ENCODE measurements around the gene TGM6. TPM values are rescaled to one million over a fixed set of nuclear protein-coding genes. Genes with fewer than 3 reads are reported as not detected.

The TGM6 gene
- total and polyA plus RNA-seq, 2 experiments from 2014 or later = not detected

- Histone ChIP-seq H3K4me1 (ENCODE audit: insufficient read depth) (no peaks in the 10 kb centered on the region), H3K9me2 (replicated peaks; ENCODE audit: insufficient read depth) (no peaks in the 10 kb centered on the region), H3K27me3 (peaks cover 8% of the 10 kb centered on the region), H3K27ac (no peak overlapping the region), H3K4me3 (no peak overlapping the region), H4K20me1 (ENCODE audit: insufficient read depth, poor library complexity, severe bottlenecking) (no peaks in the 10 kb centered on the region), H3K36me3 (replicated peaks; ENCODE audit: insufficient read depth, low read depth) (no peaks in the 10 kb centered on the region), H2AFZ (no peak overlapping the region), H3K9me3 (ENCODE audit: low read depth) (no peaks in the 10 kb centered on the region), H3K79me2 (no peaks in the 10 kb centered on the region), H3K4me2 (no peak overlapping the region)
- DNase-seq (ENCODE audit: low spot score) = no peak
- TF ChIP-seq EZH2phosphoT487 (IDR thresholded peaks at IDR 0.05; ENCODE audit: low read depth, severe bottlenecking, unreplicated experiment) (no peak), EZH2 (IDR thresholded peaks at IDR 0.05; ENCODE audit: borderline replicate concordance) (no peak)
- TF ChIP-seq, protein P1, sequence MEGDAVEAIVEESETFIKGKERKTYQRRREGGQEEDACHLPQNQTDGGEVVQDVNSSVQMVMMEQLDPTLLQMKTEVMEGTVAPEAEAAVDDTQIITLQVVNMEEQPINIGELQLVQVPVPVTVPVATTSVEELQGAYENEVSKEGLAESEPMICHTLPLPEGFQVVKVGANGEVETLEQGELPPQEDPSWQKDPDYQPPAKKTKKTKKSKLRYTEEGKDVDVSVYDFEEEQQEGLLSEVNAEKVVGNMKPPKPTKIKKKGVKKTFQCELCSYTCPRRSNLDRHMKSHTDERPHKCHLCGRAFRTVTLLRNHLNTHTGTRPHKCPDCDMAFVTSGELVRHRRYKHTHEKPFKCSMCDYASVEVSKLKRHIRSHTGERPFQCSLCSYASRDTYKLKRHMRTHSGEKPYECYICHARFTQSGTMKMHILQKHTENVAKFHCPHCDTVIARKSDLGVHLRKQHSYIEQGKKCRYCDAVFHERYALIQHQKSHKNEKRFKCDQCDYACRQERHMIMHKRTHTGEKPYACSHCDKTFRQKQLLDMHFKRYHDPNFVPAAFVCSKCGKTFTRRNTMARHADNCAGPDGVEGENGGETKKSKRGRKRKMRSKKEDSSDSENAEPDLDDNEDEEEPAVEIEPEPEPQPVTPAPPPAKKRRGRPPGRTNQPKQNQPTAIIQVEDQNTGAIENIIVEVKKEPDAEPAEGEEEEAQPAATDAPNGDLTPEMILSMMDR (IDR thresholded peaks at IDR 0.05; ENCODE audit: poor library complexity) = no peak
- 87% methylated on average over 4 of the region's 4 CpGs for WGBS (ENCODE audit: low lambda C conversion rate, missing lambda C conversion rate)
Measured at GRCh38 chr20:2336471-2336870, 44.2 kb upstream of the TGM6 start.

DNA sequence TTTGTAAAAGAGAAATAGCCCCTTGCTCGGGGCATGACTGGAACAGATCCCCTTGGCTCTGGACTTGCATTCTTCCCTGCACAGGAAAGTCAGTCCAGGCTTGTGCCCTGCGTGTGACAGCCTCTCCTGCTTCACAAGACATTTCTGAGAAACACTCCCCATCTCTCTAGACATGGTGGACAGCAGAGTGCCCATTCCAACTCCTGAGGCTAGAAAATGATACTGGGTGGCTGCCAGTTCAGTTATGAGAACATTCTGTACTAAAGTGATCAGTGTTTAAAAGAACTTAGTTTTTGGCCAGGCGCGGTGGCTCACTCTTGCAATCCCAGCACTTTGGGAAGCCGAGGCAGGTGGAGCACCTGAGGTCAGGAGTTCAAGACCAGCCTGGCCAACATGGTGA is 43.6 kb upstream of the TGM6 start:
- DNase-seq (ENCODE audit: low spot score) = no peak
- WGBS (ENCODE audit: low lambda C conversion rate, missing lambda C conversion rate) = 95% methylated on average over 5 of the region's 5 CpGs
- Histone ChIP-seq H3K9me3 (ENCODE audit: low read depth) (no peaks in the 10 kb centered on the region), H3K4me1 (ENCODE audit: insufficient read depth) (no peaks in the 10 kb centered on the region), H3K27me3 (peaks cover 8% of the 10 kb centered on the region), H3K9me2 (replicated peaks; ENCODE audit: insufficient read depth) (no peaks in the 10 kb centered on the region), H3K4me3 (no peak overlapping the region), H3K27ac (no peak overlapping the region), H2AFZ (no peak overlapping the region), H3K36me3 (replicated peaks; ENCODE audit: insufficient read depth, low read depth) (no peaks in the 10 kb centered on the region), H3K79me2 (no peaks in the 10 kb centered on the region), H3K4me2 (no peak overlapping the region), H4K20me1 (ENCODE audit: insufficient read depth, poor library complexity, severe bottlenecking) (no peaks in the 10 kb centered on the region)
- no peak for TF ChIP-seq EZH2phosphoT487 (IDR thresholded peaks at IDR 0.05; ENCODE audit: low read depth, severe bottlenecking, unreplicated experiment)
- TF ChIP-seq, protein P1 (IDR thresholded peaks at IDR 0.05; ENCODE audit: poor library complexity) = no peak
- TF ChIP-seq EZH2 (IDR thresholded peaks at IDR 0.05; ENCODE audit: borderline replicate concordance) = no peak

DNA sequence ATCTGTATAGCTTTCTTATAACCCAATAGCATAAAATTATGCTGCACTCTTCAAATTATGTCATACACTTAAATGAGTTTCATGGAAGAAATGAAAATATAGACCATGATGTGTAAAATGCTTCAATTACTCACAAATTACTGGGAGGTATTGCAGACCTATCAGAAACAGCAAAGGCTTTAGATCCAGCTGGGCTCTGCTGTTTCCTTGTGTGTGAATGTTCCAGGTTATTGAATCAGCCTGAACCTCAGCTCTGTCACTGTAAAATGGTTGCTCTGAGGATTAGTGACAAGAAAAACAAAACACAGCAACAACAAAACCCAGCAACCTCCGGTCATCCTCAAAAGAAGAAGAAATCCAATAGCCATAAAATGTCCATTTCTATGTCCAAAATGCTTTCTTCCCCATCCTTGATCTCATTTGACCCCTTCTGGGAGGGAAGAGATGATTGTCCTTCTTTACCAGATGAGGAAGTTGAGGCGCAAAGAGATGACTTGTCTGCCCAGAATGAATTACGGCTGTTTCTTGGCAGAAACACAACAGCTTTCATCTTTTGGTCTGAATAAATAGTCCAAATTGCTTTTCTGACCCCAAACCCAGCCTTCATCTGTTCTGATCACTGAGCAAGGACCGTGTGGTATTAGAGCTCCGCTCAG is 42.2 kb upstream of the TGM6 start:
- DNase-seq (ENCODE audit: low spot score) = no peak
- Histone ChIP-seq H3K27me3 (peaks cover 2% of the 10 kb centered on the region), H3K4me3 (no peak overlapping the region), H2AFZ (no peak overlapping the region), H3K27ac (no peak overlapping the region), H3K4me2 (no peak overlapping the region), H3K36me3 (replicated peaks; ENCODE audit: insufficient read depth, low read depth) (no peaks in the 10 kb centered on the region), H3K4me1 (ENCODE audit: insufficient read depth) (no peaks in the 10 kb centered on the region), H4K20me1 (ENCODE audit: insufficient read depth, poor library complexity, severe bottlenecking) (no peaks in the 10 kb centered on the region), H3K9me3 (ENCODE audit: low read depth) (no peaks in the 10 kb centered on the region), H3K79me2 (no peaks in the 10 kb centered on the region), H3K9me2 (replicated peaks; ENCODE audit: insufficient read depth) (no peaks in the 10 kb centered on the region)
- WGBS (ENCODE audit: low lambda C conversion rate, missing lambda C conversion rate) = 83% methylated on average over 5 of the region's 5 CpGs
- TF ChIP-seq EZH2 (IDR thresholded peaks at IDR 0.05; ENCODE audit: borderline replicate concordance) (no peak), EZH2phosphoT487 (IDR thresholded peaks at IDR 0.05; ENCODE audit: low read depth, severe bottlenecking, unreplicated experiment) (no peak)
- TF ChIP-seq, protein P1 (IDR thresholded peaks at IDR 0.05; ENCODE audit: poor library complexity) = no peak
